ENCODE measurements around the gene LAMA1. TPM values are rescaled to one million over a fixed set of nuclear protein-coding genes. Genes with fewer than 3 reads are reported as not detected.
A peak's percentile ranks its signal among the peaks of the same experiment; 100 is the strongest.

The LAMA1 gene
- total and polyA plus RNA-seq, 2 of the 8 experiments (the other 6 are each of a cell fraction or from before 2014, with no cell fraction given): 30.4 to 48.7 TPM

DNA sequence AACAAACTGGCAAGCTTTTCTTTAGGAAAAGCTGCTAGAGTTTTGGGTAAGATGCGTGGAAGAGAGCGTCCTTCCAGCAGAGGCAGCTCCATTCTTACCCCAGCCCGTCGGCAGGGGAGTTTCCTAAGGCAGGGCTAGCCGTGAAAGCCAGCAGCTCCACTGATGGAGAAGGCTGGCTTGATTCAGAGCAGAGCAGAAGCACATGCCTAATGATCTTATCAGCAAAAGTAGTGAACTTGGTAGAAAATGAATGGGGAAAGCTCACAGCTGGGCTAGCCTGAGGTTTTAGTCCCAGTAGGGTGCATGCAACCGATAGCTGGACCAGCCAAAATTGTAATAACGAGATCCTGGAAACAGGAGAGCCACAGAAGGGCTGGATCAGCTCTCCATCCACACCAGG, 20.8 kb downstream of the LAMA1 start:
- Histone ChIP-seq H4K5ac (ENCODE audit: insufficient read length, low read depth, low read length) (no peak overlapping the region), H2BK12ac (ENCODE audit: low read depth, low read length) (no peak overlapping the region), H3K79me1 (ENCODE audit: low read depth, low read length) (no peaks in the 10 kb centered on the region), H2AFZ (ENCODE audit: low read length) (no peak overlapping the region), H3K23ac (ENCODE audit: insufficient read length) (no peak overlapping the region), H3K4me1 (replicated peaks in 1 of 4; ENCODE audit: control insufficient read depth in 3 of 4, insufficient read depth in 4 of 4, low read length in 3 of 4) (no peaks in the 10 kb centered on the region; a peak in 1 of 7 replicates), H3K23me2 (ENCODE audit: low read depth, low read length) (no peaks in the 10 kb centered on the region), H3K4ac (replicated peaks; ENCODE audit: insufficient read length, low read depth, low read length) (no peak overlapping the region), H3K79me2 (ENCODE audit: control insufficient read depth in 1 of 2, insufficient read depth in 2 of 2, low read length in 2 of 2) (peaks cover 0 to 7% of the 10 kb centered on the region in 2 experiments; a peak in 2 of 4 replicates), H3K27me3 (replicated peaks in 1 of 4; ENCODE audit: control insufficient read depth in 3 of 4, extremely low read depth in 1 of 4, insufficient read depth in 3 of 4, low read length in 3 of 4) (no peaks in the 10 kb centered on the region), H3K36me3 (ENCODE audit: control insufficient read depth in 2 of 4, insufficient read depth in 4 of 4, low read length in 3 of 4) (peaks cover 0 to 4% (median 0%) of the 10 kb centered on the region in 4 experiments; a peak in 2 of 8 replicates), H3K9ac (replicated peaks in 1 of 4; ENCODE audit: extremely low read depth in 1 of 4, low read depth in 3 of 4, low read length in 3 of 4) (no peak overlapping the region), H4K91ac (replicated peaks; ENCODE audit: insufficient read length, low read length) (no peak overlapping the region), H2AK5ac (ENCODE audit: low read depth, low read length) (no peak overlapping the region), H4K8ac (ENCODE audit: extremely low read depth, insufficient read depth, low read length) (peak overlapping the region; percentile 7; the same call in 1 of the 2 replicates), H2BK15ac (ENCODE audit: low read length) (no peak overlapping the region), H3K18ac (ENCODE audit: extremely low read depth, low read length) (no peak overlapping the region), H2BK5ac (ENCODE audit: low read depth, low read length) (no peak overlapping the region), H3K4me2 (ENCODE audit: insufficient read depth in 1 of 2, low read depth in 2 of 2, low read length in 2 of 2) (no peak overlapping the region), H2BK120ac (replicated peaks; ENCODE audit: low read depth, low read length) (no peak overlapping the region), H2BK20ac (ENCODE audit: low read length) (no peak overlapping the region), H3K27ac (ENCODE audit: low read depth, low read length) (no peak overlapping the region), H4K20me1 (replicated peaks in 1 of 2; ENCODE audit: control insufficient read depth in 1 of 2, insufficient read depth in 2 of 2, low read length in 2 of 2) (peaks cover 0 to 3% of the 10 kb centered on the region in 2 experiments), H3K4me3 (ENCODE audit: extremely low read depth in 1 of 4, insufficient read depth in 2 of 4, low read depth in 3 of 4, low read length in 4 of 4) (no peak overlapping the region), H3K14ac (ENCODE audit: insufficient read length) (no peak overlapping the region), H3K56ac (replicated peaks; ENCODE audit: insufficient read length, low read depth, low read length) (no peak overlapping the region), H3K9me3 (ENCODE audit: insufficient read depth in 2 of 2, low read depth in 1 of 2, low read length in 1 of 2) (0 out of 4 replicates have a peak, but pooled peaks cover 0 to 3% of the 10 kb centered on the region in 2 experiments)
- DNase-seq (ENCODE audit: low read depth in 1 of 2, low spot score in 2 of 2) (no peak), FAIRE-seq (no peak)
- 66% methylated on average over 7 of the region's 7 CpGs; no CpG with 5 or more reads in 1 of the 2 experiments for WGBS, 2 experiments (ENCODE audit: extremely low coverage in 1 of 2, insufficient coverage in 1 of 2, insufficient read length in 1 of 2, insufficient replicate concordance in 2 of 2, low coverage in 1 of 2, low lambda C conversion rate in 2 of 2, missing lambda C conversion rate in 1 of 2)
- ChIA-PET POLR2A (ENCODE audit: partially characterized antibody) (no interaction called here), CTCF (ENCODE audit: partially characterized antibody) (interaction anchor here (0.7 to 1.5 kb wide), 4 partner anchors 12 to 125 kb away, joined by 3 to 4 read pairs (median 4); no protein-coding TSS in a partner anchor)
- TF ChIP-seq HDAC2 (IDR thresholded peaks at IDR 0.05; ENCODE audit: borderline replicate concordance in 1 of 2, low read depth in 2 of 2, low read length in 2 of 2) (no peak), CBX8 (IDR thresholded peaks at IDR 0.05; ENCODE audit: borderline replicate concordance, low read depth, low read length) (no peak), SAP30 (IDR thresholded peaks at IDR 0.05; ENCODE audit: insufficient read depth, insufficient replicate concordance, low read length) (no peak), CBX5 (IDR thresholded peaks at IDR 0.05; ENCODE audit: low read depth, low read length) (no peak), TEAD4 (IDR thresholded peaks at IDR 0.05; ENCODE audit: low read depth, low read length) (no peak), SIX5 (IDR thresholded peaks at IDR 0.05; ENCODE audit: low read depth, low read length) (no peak), TCF12 (IDR thresholded peaks at IDR 0.05; ENCODE audit: low read depth, low read length) (no peak), ZNF274 (IDR thresholded peaks at IDR 0.05; ENCODE audit: borderline replicate concordance, extremely low read depth, low read length) (no peak), SUZ12 (IDR thresholded peaks at IDR 0.05; ENCODE audit: low read length) (no peak), POLR2AphosphoS5 (IDR thresholded peaks at IDR 0.05; ENCODE audit: low read depth, low read length) (no peak), TBP (IDR thresholded peaks at IDR 0.05; ENCODE audit: low read depth, low read length) (no peak), RFX5 (IDR thresholded peaks at IDR 0.05; ENCODE audit: borderline replicate concordance, low read depth, low read length) (no peak), CHD1 (IDR thresholded peaks at IDR 0.05; ENCODE audit: low read depth, low read length) (no peak), CTBP2 (IDR thresholded peaks at IDR 0.05; ENCODE audit: borderline replicate concordance, insufficient read depth, insufficient read length, low read length) (no peak)

Data from H1 (cell line).